PC-3 (cell line): ENCODE results near the gene SETDB1. TPM values are rescaled to one million over a fixed set of nuclear protein-coding genes. Genes with fewer than 3 reads are reported as not detected.
A peak's percentile ranks its signal among the peaks of the same experiment; 100 is the strongest.

Experiments
- ATAC-seq: fragments of 200-7000 bp; cut with Tn5 transposase; 2 replicates; pipeline ENCODE4 v1.9.1; 2020; ENCODE audit warnings: mild to moderate bottlenecking, moderate library complexity
- BruUV-seq: library from RNA; stranded (reverse); fragments of 400-500 nt; replicated peaks from 2 replicates; lab custom pipeline; 2021; lab: Mats Ljungman, UMichigan
- CTCF ChIA-PET: fragments of 300-600 bp; sonication (Branson Sonifier 250); formaldehyde crosslinking; loops from one replicate; lab custom pipeline; 2022; ENCODE audit warnings: antibody characterized with exemption; lab: Charles Lee
- POLR2A ChIA-PET: fragments of 300-600 bp; sonication (Branson Sonifier 250); formaldehyde crosslinking; loops from one replicate; lab custom pipeline; 2022; ENCODE audit warnings: antibody characterized with exemption; ENCODE audit not compliant: unreplicated experiment; lab: Charles Lee
- DNase-seq: peaks from one replicate; pipeline ENCODE4 v3.0.0-alpha.2; 2015
- H2AFZ ChIP-seq: fragments of 300-600 bp; sonication (generic); 2 replicates; pipeline ENCODE4 v1.6.0; 2016; ENCODE audit warnings: antibody characterized with exemption, low read length
- H3F3A ChIP-seq: fragments of 300-600 bp; sonication (generic); one replicate; pipeline ENCODE4 v1.6.0; 2017; ENCODE audit warnings: antibody characterized with exemption, low read length, control low read depth, mild to moderate bottlenecking; ENCODE audit not compliant: unreplicated experiment
- H3K27ac ChIP-seq: fragments of 300-600 bp; sonication (generic); 2 replicates; pipeline ENCODE4 v1.5.1; 2016; ENCODE audit warnings: mild to moderate bottlenecking, low read length
- H3K27me3 ChIP-seq: fragments of 300-600 bp; sonication (generic); 2 replicates; pipeline ENCODE4 v1.6.1; 2016; ENCODE audit warnings: low read length, mixed read lengths
- H3K36me3 ChIP-seq: fragments of 300-600 bp; sonication (generic); 2 replicates; pipeline ENCODE4 v1.6.1; 2016; ENCODE audit warnings: low read depth, mixed run types, low read length, mixed read lengths
- H3K4me1 ChIP-seq: fragments of 300-600 bp; sonication (generic); 2 replicates; pipeline ENCODE4 v1.5.1; 2016; ENCODE audit warnings: low read length; ENCODE audit not compliant: insufficient read depth
- H3K4me2 ChIP-seq: fragments of 300-600 bp; sonication (generic); 2 replicates; pipeline ENCODE4 v1.6.0; 2016; ENCODE audit warnings: low read length
- H3K4me3 ChIP-seq: fragments of 300-600 bp; sonication (generic); 2 replicates; pipeline ENCODE4 v1.5.1; 2016; ENCODE audit warnings: mild to moderate bottlenecking, low read length, mixed read lengths
- H3K79me2 ChIP-seq: fragments of 300-600 bp; sonication (generic); 2 replicates; pipeline ENCODE4 v1.6.1; 2017; ENCODE audit warnings: low read length, mixed read lengths
- H3K9ac ChIP-seq: fragments of 300-600 bp; sonication (generic); 2 replicates; pipeline ENCODE4 v1.6.0; 2016; ENCODE audit warnings: mild to moderate bottlenecking, low read length
- H3K9me2 ChIP-seq: fragments of 300-600 bp; sonication (generic); replicated peaks from 2 replicates; pipeline ENCODE4 v1.6.1; 2016; ENCODE audit warnings: mixed run types, low read length, mixed read lengths
- H3K9me3 ChIP-seq: fragments of 300-600 bp; sonication (generic); 2 replicates; pipeline ENCODE4 v1.6.1; 2016; ENCODE audit warnings: low read length, mixed read lengths
- H4K20me1 ChIP-seq: fragments of 300-600 bp; sonication (generic); 2 replicates; pipeline ENCODE4 v1.6.1; 2016; ENCODE audit warnings: low read length, mixed read lengths
- EZH2 ChIP-seq: fragments of 300-600 bp; sonication (generic); IDR thresholded peaks from one replicate; pipeline ENCODE4 v1.6.1; 2017; ENCODE audit warnings: antibody characterized with exemption, mild to moderate bottlenecking, low read length; ENCODE audit not compliant: unreplicated experiment
- EZH2phosphoT487 ChIP-seq: fragments of 300-600 bp; sonication (generic); IDR thresholded peaks from 2 replicates; pipeline ENCODE4 v1.6.1; 2018; ENCODE audit warnings: mild to moderate bottlenecking, antibody characterized with exemption, low read length, borderline replicate concordance
- intact Hi-C: fragments of 100-400 bp; cut with micrococcal nuclease; formaldehyde crosslinking; loops from 2 replicates; pipeline ENCODE4 v1.9.0; 2023
- total RNA-seq: library from RNA; depleted of rRNA; stranded (reverse); fragments of >200 nt; gene quantifications from 2 replicates; pipeline ENCODE4 v1.2.3, GENCODE V29; 2014
- TF ChIP-seq, protein P1 (sequence below): fragments of 300-600 bp; sonication (generic); conservative IDR thresholded peaks from 2 replicates; pipeline ENCODE4 v1.5.1; 2017; ENCODE audit warnings: antibody characterized with exemption, low read depth, mild to moderate bottlenecking, low read length

SETDB1 gene
- total RNA-seq, 1 experiment from 2014 or later: 42.4 TPM

DNA sequence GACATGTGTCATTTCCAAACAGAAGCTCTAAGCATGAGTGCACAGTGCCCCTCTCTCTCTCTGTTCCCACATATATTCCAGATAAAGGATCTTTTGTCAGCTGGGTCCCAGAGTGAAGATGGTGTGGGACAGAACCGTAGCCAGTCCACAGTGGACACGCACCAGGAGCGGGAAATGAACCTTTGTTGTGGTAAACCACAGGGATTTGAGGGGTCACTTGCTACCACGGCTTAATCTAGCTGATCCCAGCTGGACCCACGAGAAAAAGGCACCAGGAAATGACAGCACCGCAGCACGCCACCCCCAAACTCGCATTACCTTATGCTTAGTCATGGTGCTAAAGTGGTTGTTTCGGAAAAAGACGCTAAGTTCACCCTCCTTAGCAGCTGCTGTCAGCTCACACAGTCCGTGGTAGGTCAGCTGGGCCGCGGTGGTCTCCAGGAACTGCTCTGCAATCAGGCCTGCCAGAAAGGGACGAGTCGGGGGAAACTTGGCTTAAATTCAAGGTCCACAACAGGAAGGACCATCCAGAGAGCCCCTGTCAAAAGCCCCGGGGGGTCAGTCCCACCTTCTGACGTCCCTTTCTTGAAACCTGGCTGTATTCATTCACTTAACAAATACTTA is 73.0 kb downstream of the SETDB1 start:
- no peak for TF ChIP-seq EZH2phosphoT487
- TF ChIP-seq EZH2: no peak
- TF ChIP-seq, protein P1, sequence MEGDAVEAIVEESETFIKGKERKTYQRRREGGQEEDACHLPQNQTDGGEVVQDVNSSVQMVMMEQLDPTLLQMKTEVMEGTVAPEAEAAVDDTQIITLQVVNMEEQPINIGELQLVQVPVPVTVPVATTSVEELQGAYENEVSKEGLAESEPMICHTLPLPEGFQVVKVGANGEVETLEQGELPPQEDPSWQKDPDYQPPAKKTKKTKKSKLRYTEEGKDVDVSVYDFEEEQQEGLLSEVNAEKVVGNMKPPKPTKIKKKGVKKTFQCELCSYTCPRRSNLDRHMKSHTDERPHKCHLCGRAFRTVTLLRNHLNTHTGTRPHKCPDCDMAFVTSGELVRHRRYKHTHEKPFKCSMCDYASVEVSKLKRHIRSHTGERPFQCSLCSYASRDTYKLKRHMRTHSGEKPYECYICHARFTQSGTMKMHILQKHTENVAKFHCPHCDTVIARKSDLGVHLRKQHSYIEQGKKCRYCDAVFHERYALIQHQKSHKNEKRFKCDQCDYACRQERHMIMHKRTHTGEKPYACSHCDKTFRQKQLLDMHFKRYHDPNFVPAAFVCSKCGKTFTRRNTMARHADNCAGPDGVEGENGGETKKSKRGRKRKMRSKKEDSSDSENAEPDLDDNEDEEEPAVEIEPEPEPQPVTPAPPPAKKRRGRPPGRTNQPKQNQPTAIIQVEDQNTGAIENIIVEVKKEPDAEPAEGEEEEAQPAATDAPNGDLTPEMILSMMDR: no peak
- no peaks in the 10 kb centered on the region for H4K20me1 ChIP-seq
- H3K36me3 ChIP-seq: no peaks in the 10 kb centered on the region
- ATAC-seq (peak; percentile 58), DNase-seq (peak; percentile 62)
- peak overlapping the region; percentile 10; the same call in 1 of the 2 replicates for H3K9ac ChIP-seq
- H3K4me2 ChIP-seq: peak overlapping the region; percentile 43
- POLR2A ChIA-PET: no interaction called here
- H3K79me2 ChIP-seq: no peaks in the 10 kb centered on the region
- H3K4me1 ChIP-seq: peaks cover 22% of the 10 kb centered on the region
- no peak overlapping the region for H3K4me3 ChIP-seq
- no peaks in the 10 kb centered on the region for H3K27me3 ChIP-seq
- no peaks in the 10 kb centered on the region for H3K9me2 ChIP-seq
- peak overlapping the region; percentile 69 for H2AFZ ChIP-seq
- BruUV-seq: no TSS peak
- CTCF ChIA-PET: no interaction called here
- H3K9me3 ChIP-seq: no peaks in the 10 kb centered on the region
- H3F3A ChIP-seq: no peaks in the 10 kb centered on the region
- peak overlapping the region; percentile 52 for H3K27ac ChIP-seq
- intact Hi-C loops: loop anchor here (10.0 kb wide), 1 partner anchor 434 kb away; no protein-coding TSS in a partner anchor

DNA sequence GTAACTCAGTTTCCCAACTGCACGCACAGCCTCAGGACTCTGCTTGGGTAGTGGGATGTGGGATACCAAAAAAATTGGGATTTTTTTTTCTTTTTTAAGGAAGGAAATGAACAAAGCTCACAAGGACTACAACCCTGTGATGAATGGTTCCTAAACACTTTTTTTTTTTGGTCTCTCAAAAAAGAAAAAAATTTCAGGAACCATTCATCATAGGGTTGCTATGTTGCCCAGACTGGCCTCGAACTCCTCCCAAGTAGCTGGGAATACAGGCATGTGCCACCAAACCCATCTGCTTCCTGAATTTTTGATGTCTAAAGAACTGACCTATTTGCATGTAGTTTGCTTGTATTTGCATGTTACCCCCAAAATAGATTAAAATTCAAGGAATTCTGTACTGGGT is 73.8 kb downstream of the SETDB1 start:
- ChIA-PET POLR2A (no interaction called here), CTCF (interaction anchor here (0.6 kb wide), 1 partner anchor 100 kb away, joined by 3 read pairs; no protein-coding TSS in a partner anchor)
- H3K9ac ChIP-seq: no peak overlapping the region
- H3K4me2 ChIP-seq: peak overlapping the region; percentile 43; the same call in 1 of the 2 replicates
- no peaks in the 10 kb centered on the region for H3K27me3 ChIP-seq
- no peak overlapping the region for H3K27ac ChIP-seq
- no peaks in the 10 kb centered on the region for H3K9me2 ChIP-seq
- H3K79me2 ChIP-seq: no peaks in the 10 kb centered on the region
- DNase-seq (no peak), ATAC-seq (no peak)
- H3K9me3 ChIP-seq: no peaks in the 10 kb centered on the region
- no peaks in the 10 kb centered on the region for H4K20me1 ChIP-seq
- peaks cover 22% of the 10 kb centered on the region for H3K4me1 ChIP-seq
- H3K36me3 ChIP-seq: no peaks in the 10 kb centered on the region
- no peaks in the 10 kb centered on the region for H3F3A ChIP-seq
- TF ChIP-seq EZH2 (no peak), EZH2phosphoT487 (no peak)
- TF ChIP-seq, protein P1: no peak
- no TSS peak for BruUV-seq
- intact Hi-C loops: loop anchor here (10.0 kb wide), 2 partner anchors 375 to 435 kb away; partner anchors contain the start of gene ENSA
- H3K4me3 ChIP-seq: no peak overlapping the region
- peak overlapping the region; percentile 69; the same call in 1 of the 2 replicates for H2AFZ ChIP-seq

DNA sequence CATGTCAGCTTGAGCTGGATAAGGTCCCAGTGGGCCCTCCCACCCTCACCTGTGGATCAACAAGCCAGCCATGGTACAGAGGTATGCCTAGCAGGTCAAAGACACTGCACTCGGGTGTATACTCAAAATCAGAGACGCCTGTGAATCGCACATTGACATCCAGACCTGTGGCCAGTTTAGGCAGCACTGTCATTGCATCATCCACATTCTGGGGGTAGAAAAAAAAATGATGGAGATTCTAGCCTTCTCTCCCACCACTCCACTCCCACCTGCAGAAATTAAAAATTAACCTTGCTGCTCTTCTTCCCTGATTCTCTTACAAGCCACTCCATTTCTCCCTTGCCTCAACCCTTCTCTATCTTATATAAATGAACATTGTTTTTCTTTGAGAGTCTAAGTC is 74.2 kb downstream of the SETDB1 start:
- Histone ChIP-seq H3K4me3 (no peak overlapping the region), H3K79me2 (no peaks in the 10 kb centered on the region), H3K4me1 (peaks cover 22% of the 10 kb centered on the region), H3K36me3 (no peaks in the 10 kb centered on the region), H3F3A (no peaks in the 10 kb centered on the region), H3K4me2 (no peak overlapping the region), H3K27ac (no peak overlapping the region), H3K27me3 (no peaks in the 10 kb centered on the region), H3K9me2 (no peaks in the 10 kb centered on the region), H3K9me3 (no peaks in the 10 kb centered on the region), H2AFZ (no peak overlapping the region), H4K20me1 (no peaks in the 10 kb centered on the region), H3K9ac (no peak overlapping the region)
- ChIA-PET POLR2A (no interaction called here), CTCF (interaction anchor here (0.6 kb wide), 1 partner anchor 99 kb away, joined by 3 read pairs; no protein-coding TSS in a partner anchor)
- BruUV-seq: no TSS peak
- DNase-seq: no peak
- ATAC-seq: no peak
- TF ChIP-seq, protein P1: no peak
- no peak for TF ChIP-seq EZH2phosphoT487
- TF ChIP-seq EZH2: no peak
- intact Hi-C loops: loop anchor here (10.0 kb wide), 1 partner anchor 376 kb away; the partner anchor contains the start of gene ENSA
